Activated CD4-positive, alpha-beta T cell treated with anti-CD3 and anti-CD28 coated beads for 36 hours (primary cell): Measurements from ENCODE around the gene POLG. TPM values are rescaled to one million over a fixed set of nuclear protein-coding genes. Genes with fewer than 3 reads are reported as not detected.

Experiments
- ATAC-seq: fragments of 200-7000 bp; cut with Tn5 transposase; one replicate; pipeline ENCODE4 v1.10.0; 2021; ENCODE audit warnings: mild to moderate bottlenecking, moderate library complexity
- CTCF ChIA-PET: fragments of 350-600 bp; sonication (Branson Sonifier 250); formaldehyde crosslinking; loops from one replicate; lab custom pipeline; 2021; ENCODE audit warnings: antibody characterized with exemption; lab: Charles Lee
- POLR2A ChIA-PET: fragments of 350-600 bp; sonication (Branson Sonifier 250); formaldehyde crosslinking; loops from one replicate; lab custom pipeline; 2021; ENCODE audit warnings: antibody characterized with exemption, inconsistent platforms; lab: Charles Lee
- DNase-seq: peaks from one replicate; pipeline ENCODE4 v3.0.0-alpha.2; 2020
- H3K27ac Mint-ChIP-seq: one replicate; pipeline ENCODE4 v1.8.0; 2021; ENCODE audit warnings: mixed read lengths
- H3K27me3 Mint-ChIP-seq: one replicate; pipeline ENCODE4 v1.8.0; 2021; ENCODE audit warnings: mixed read lengths
- H3K36me3 Mint-ChIP-seq: one replicate; pipeline ENCODE4 v1.8.0; 2021; ENCODE audit warnings: low read depth, mixed read lengths
- H3K4me1 Mint-ChIP-seq: one replicate; pipeline ENCODE4 v1.8.0; 2021; ENCODE audit warnings: mixed read lengths
- H3K4me3 Mint-ChIP-seq: one replicate; pipeline ENCODE4 v1.8.0; 2021; ENCODE audit warnings: mild to moderate bottlenecking, moderate library complexity, mixed read lengths
- H3K9me3 Mint-ChIP-seq: one replicate; pipeline ENCODE4 v1.8.0; 2021; ENCODE audit warnings: low read depth, mixed read lengths
- intact Hi-C, 2 experiments: fragments of 100-400 bp; cut with DNase I in 1 of 2; cut with micrococcal nuclease in 1 of 2; formaldehyde crosslinking; loops; one replicate each; pipeline versions ENCODE4 v1.14.2 to v1.15.1; 2022 to 2024; cut with DNase I, micrococcal nuclease
- total RNA-seq, 2 experiments: library from RNA; stranded (reverse); gene quantifications; one replicate each; pipeline ENCODE4 v1.2.3, GENCODE V29; 2021

Gene POLG
- total RNA-seq, 2 experiments from 2014 or later: 63.2 to 80.4 TPM

GRCh38 chr15:89346516-89347231 is 12.1 kb upstream of the POLG start:
- no peak for ATAC-seq
- no peak for DNase-seq
- ChIA-PET CTCF (interaction anchor here (0.6 to 6.9 kb wide), 2 partner anchors 12 to 77 kb away, joined by 4 to 42 read pairs; no protein-coding TSS in a partner anchor), POLR2A (interaction anchor here (0.7 kb wide), 1 partner anchor 53 kb away, joined by 4 read pairs; no protein-coding TSS in a partner anchor)
- Mint-ChIP-seq H3K4me1 (peaks cover 10% of the 10 kb centered on the region), H3K36me3 (no peaks in the 10 kb centered on the region), H3K4me3 (no peak overlapping the region), H3K9me3 (no peaks in the 10 kb centered on the region), H3K27ac (no peak overlapping the region), H3K27me3 (peaks cover 2% of the 10 kb centered on the region)
- intact Hi-C loops: no loop called here

GRCh38 chr15:89345248-89345647 is 10.6 kb upstream of the POLG start:
- no peak overlapping the region for H3K4me3 Mint-ChIP-seq
- H3K27me3 Mint-ChIP-seq: peaks cover 2% of the 10 kb centered on the region
- H3K36me3 Mint-ChIP-seq: no peaks in the 10 kb centered on the region
- POLR2A ChIA-PET: interaction anchor here (0.7 kb wide), 1 partner anchor 127 kb away, joined by 6 read pairs; no protein-coding TSS in a partner anchor
- intact Hi-C loops: no loop called here
- H3K27ac Mint-ChIP-seq: no peak overlapping the region
- CTCF ChIA-PET: interaction anchor here (0.6 to 6.9 kb wide), 5 partner anchors 13 to 231 kb away, joined by 3 to 42 read pairs (median 4); no protein-coding TSS in a partner anchor
- ATAC-seq (no peak), DNase-seq (no peak)
- H3K9me3 Mint-ChIP-seq: no peaks in the 10 kb centered on the region
- H3K4me1 Mint-ChIP-seq: peaks cover 10% of the 10 kb centered on the region

- H3K27ac Mint-ChIP-seq: no peak overlapping the region
- CTCF ChIA-PET: no interaction called here
- ATAC-seq: no peak
- intact Hi-C loops: no loop called here
- POLR2A ChIA-PET: no interaction called here
- no peaks in the 10 kb centered on the region for H3K9me3 Mint-ChIP-seq
- H3K4me3 Mint-ChIP-seq: no peak overlapping the region
- H3K27me3 Mint-ChIP-seq: peaks cover 2% of the 10 kb centered on the region
- H3K36me3 Mint-ChIP-seq: no peaks in the 10 kb centered on the region
- DNase-seq: no peak
- H3K4me1 Mint-ChIP-seq: peaks cover 6% of the 10 kb centered on the region
These were observed 8.2 kb upstream of the POLG start for GRCh38 chr15:89342840-89343239.

GRCh38 chr15:89341316-89342005 is 6.8 kb upstream of the POLG start:
- DNase-seq (no peak), ATAC-seq (no peak)
- peaks cover 11% of the 10 kb centered on the region for H3K4me1 Mint-ChIP-seq
- no peaks in the 10 kb centered on the region for H3K36me3 Mint-ChIP-seq
- H3K9me3 Mint-ChIP-seq: no peaks in the 10 kb centered on the region
- H3K4me3 Mint-ChIP-seq: no peak overlapping the region
- ChIA-PET CTCF (interaction anchor here (1.3 kb wide), 1 partner anchor 15 kb away, joined by 4 read pairs; no protein-coding TSS in a partner anchor), POLR2A (no interaction called here)
- no peak overlapping the region for H3K27ac Mint-ChIP-seq
- peaks cover 2% of the 10 kb centered on the region for H3K27me3 Mint-ChIP-seq
- intact Hi-C loops: no loop called here

GRCh38 chr15:89340573-89340972 is 5.9 kb upstream of the POLG start:
- Mint-ChIP-seq H3K36me3 (no peaks in the 10 kb centered on the region), H3K27ac (no peak overlapping the region), H3K9me3 (no peaks in the 10 kb centered on the region), H3K27me3 (peaks cover 2% of the 10 kb centered on the region), H3K4me1 (peaks cover 13% of the 10 kb centered on the region), H3K4me3 (no peak overlapping the region)
- DNase-seq (no peak), ATAC-seq (no peak)
- intact Hi-C loops: no loop called here
- POLR2A ChIA-PET: no interaction called here
- CTCF ChIA-PET: interaction anchor here (1.3 kb wide), 1 partner anchor 16 kb away, joined by 4 read pairs; no protein-coding TSS in a partner anchor

- Mint-ChIP-seq H3K27me3 (peaks cover 2% of the 10 kb centered on the region), H3K9me3 (no peaks in the 10 kb centered on the region), H3K36me3 (peaks cover 8% of the 10 kb centered on the region), H3K27ac (no peak overlapping the region), H3K4me3 (no peak overlapping the region), H3K4me1 (peaks cover 24% of the 10 kb centered on the region)
- ATAC-seq: no peak
- POLR2A ChIA-PET: no interaction called here
- intact Hi-C loops: loop anchor here in 1 of 2 experiments (5.0 to 10.0 kb wide), 3 partner anchors 443 to 1257 kb away; partner anchors contain the start of genes AP3S2 and HAPLN3
- peak; percentile 56 for DNase-seq
- CTCF ChIA-PET: interaction anchor here (1.0 to 5.6 kb wide), 2 partner anchors 20 to 105 kb away, joined by 4 to 58 read pairs; no protein-coding TSS in a partner anchor
These were observed 3.4 kb upstream of the POLG start for GRCh38 chr15:89338036-89338435.

GRCh38 chr15:89335298-89336041 is 846 bp upstream of the POLG start:
- H3K4me3 Mint-ChIP-seq: peak overlapping the region; percentile 80
- POLR2A ChIA-PET: interaction anchor here (0.6 to 1.5 kb wide), 2 partner anchors 58 to 129 kb away, joined by 3 to 6 read pairs; no protein-coding TSS in a partner anchor
- CTCF ChIA-PET: interaction anchor here (0.7 to 5.6 kb wide), 9 partner anchors 18 to 719 kb away, joined by 3 to 58 read pairs (median 4); partner anchors contain the start of gene TICRR
- H3K27me3 Mint-ChIP-seq: peaks cover 2% of the 10 kb centered on the region
- peak overlapping the region; percentile 87 for H3K27ac Mint-ChIP-seq
- DNase-seq: no peak
- peaks cover 48% of the 10 kb centered on the region for H3K4me1 Mint-ChIP-seq
- H3K36me3 Mint-ChIP-seq: peaks cover 33% of the 10 kb centered on the region
- H3K9me3 Mint-ChIP-seq: no peaks in the 10 kb centered on the region
- peak; percentile 40 for ATAC-seq
- intact Hi-C loops: loop anchor here (1.0 to 10.0 kb wide), 7 partner anchors 81 to 1259 kb away; partner anchors contain the start of genes ABHD2 (in 1 of the 2), AP3S2 (in 1 of the 2) and HAPLN3 (in 1 of the 2)

- DNase-seq (no peak), ATAC-seq (peak; percentile 2)
- peak overlapping the region; percentile 80 for H3K4me3 Mint-ChIP-seq
- H3K27me3 Mint-ChIP-seq: peaks cover 2% of the 10 kb centered on the region
- ChIA-PET POLR2A (interaction anchor here (1.5 kb wide), 1 partner anchor 128 kb away, joined by 6 read pairs; no protein-coding TSS in a partner anchor), CTCF (interaction anchor here (0.7 to 5.6 kb wide), 6 partner anchors 10 to 166 kb away, joined by 3 to 58 read pairs (median 4); no protein-coding TSS in a partner anchor)
- intact Hi-C loops: loop anchor here (1.0 to 10.0 kb wide), 11 partner anchors 24 to 1261 kb away; partner anchors contain the start of genes ABHD2 (in 1 of the 2), AEN (in 1 of the 2), HAPLN3 (in 1 of the 2) and TICRR (in 1 of the 2)
- no peaks in the 10 kb centered on the region for H3K9me3 Mint-ChIP-seq
- peaks cover 63% of the 10 kb centered on the region for H3K4me1 Mint-ChIP-seq
- H3K27ac Mint-ChIP-seq: peak overlapping the region; percentile 73
- peaks cover 47% of the 10 kb centered on the region for H3K36me3 Mint-ChIP-seq
These were observed 590 bp downstream of the POLG start for GRCh38 chr15:89333959-89334509.

GRCh38 chr15:89333011-89333860 is 1.4 kb downstream of the POLG start:
- intact Hi-C loops: loop anchor here in 1 of 2 experiments (5.0 to 10.0 kb wide), 4 partner anchors 266 to 1262 kb away; partner anchors contain the start of genes AEN and HAPLN3
- no peaks in the 10 kb centered on the region for H3K9me3 Mint-ChIP-seq
- ChIA-PET CTCF (interaction anchor here (1.2 to 1.4 kb wide), 2 partner anchors 9 to 14 kb away, joined by 3 to 4 read pairs; no protein-coding TSS in a partner anchor), POLR2A (interaction anchor here (0.8 kb wide), 1 partner anchor 9 kb away, joined by 4 read pairs; no protein-coding TSS in a partner anchor)
- peaks cover 2% of the 10 kb centered on the region for H3K27me3 Mint-ChIP-seq
- peak overlapping the region; percentile 73 for H3K27ac Mint-ChIP-seq
- H3K4me1 Mint-ChIP-seq: peaks cover 64% of the 10 kb centered on the region
- ATAC-seq: no peak
- peaks cover 54% of the 10 kb centered on the region for H3K36me3 Mint-ChIP-seq
- DNase-seq: no peak
- peak overlapping the region; percentile 80 for H3K4me3 Mint-ChIP-seq
